ENCODE results near the gene GPRIN2.

GRCh38 chr10:46555713-46556514 lies 544 bp downstream of the GPRIN2 start:
- TF ChIP-seq CTCF (IDR thresholded peaks at IDR 0.05; ENCODE audit: low read depth, low read length, missing input control) = no peak
- TF ChIP-seq RAD21 (IDR thresholded peaks at IDR 0.05) = no peak
- TF ChIP-seq TAF1 (conservative IDR thresholded peaks at IDR 0.05) = no peak
- TF ChIP-seq, protein P1, sequence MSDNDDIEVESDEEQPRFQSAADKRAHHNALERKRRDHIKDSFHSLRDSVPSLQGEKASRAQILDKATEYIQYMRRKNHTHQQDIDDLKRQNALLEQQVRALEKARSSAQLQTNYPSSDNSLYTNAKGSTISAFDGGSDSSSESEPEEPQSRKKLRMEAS (IDR thresholded peaks at IDR 0.05) = no peak
- TF ChIP-seq JUND (IDR thresholded peaks at IDR 0.05) = no peak
- TF ChIP-seq GABPA (IDR thresholded peaks at IDR 0.05 in 1 of 2, conservative IDR thresholded peaks at IDR 0.05 in 1 of 2) = no peak
- no peak for TF ChIP-seq SP1 (IDR thresholded peaks at IDR 0.05)
- no peak for TF ChIP-seq REST (IDR thresholded peaks at IDR 0.05)
- no peak for TF ChIP-seq EGR1 (IDR thresholded peaks at IDR 0.05; ENCODE audit: low read depth in 2 of 2)
- TF ChIP-seq, protein P2, sequence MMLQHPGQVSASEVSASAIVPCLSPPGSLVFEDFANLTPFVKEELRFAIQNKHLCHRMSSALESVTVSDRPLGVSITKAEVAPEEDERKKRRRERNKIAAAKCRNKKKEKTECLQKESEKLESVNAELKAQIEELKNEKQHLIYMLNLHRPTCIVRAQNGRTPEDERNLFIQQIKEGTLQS (IDR thresholded peaks at IDR 0.05) = no peak
- TF ChIP-seq FOXA1 (IDR thresholded peaks at IDR 0.05) = no peak

All from liver (tissue), 3 donors.